Effector memory CD4-positive, alpha-beta T cell (primary cell): ENCODE results near the gene BMP15.

Experiments
- DNase-seq, 3 donors: peaks; one replicate each; pipeline ENCODE4 v3.0.0-alpha.2; 2020
- H3K27ac ChIP-seq: 2 replicates; pipeline ENCODE4 v1.7.0; 2013; ENCODE audit warnings: mild to moderate bottlenecking, low read length, moderate library complexity; ENCODE audit not compliant: insufficient read depth, poor library complexity, severe bottlenecking
- H3K27me3 ChIP-seq: replicated peaks from 2 replicates; pipeline ENCODE4 v1.7.0; 2013; ENCODE audit warnings: mild to moderate bottlenecking, low read length; ENCODE audit not compliant: insufficient read depth, control insufficient read depth, poor library complexity, severe bottlenecking
- H3K36me3 ChIP-seq: 2 replicates; pipeline ENCODE4 v1.7.0; 2013; ENCODE audit warnings: mild to moderate bottlenecking, low read length, moderate library complexity; ENCODE audit not compliant: control insufficient read depth, insufficient read depth
- H3K4me1 ChIP-seq: 2 replicates; pipeline ENCODE4 v1.7.0; 2013; ENCODE audit warnings: low read length, mild to moderate bottlenecking; ENCODE audit not compliant: control insufficient read depth, insufficient read depth, poor library complexity, severe bottlenecking
- H3K4me3 ChIP-seq: 2 replicates; pipeline ENCODE4 v1.7.0; 2013; ENCODE audit warnings: low read length, low read depth, mild to moderate bottlenecking; ENCODE audit not compliant: insufficient read depth, poor library complexity, severe bottlenecking
- H3K9me3 ChIP-seq: 2 replicates; pipeline ENCODE4 v1.7.0; 2013; ENCODE audit warnings: mild to moderate bottlenecking, low read length, moderate library complexity; ENCODE audit not compliant: control insufficient read depth
- total RNA-seq, 3 donors: gene quantifications; one replicate each; lab custom pipeline; 2026; lab: John Stamatoyannopoulos, UW

BMP15 gene
- 0 reads per million in 3 donors for total RNA-seq

- no peaks in the 10 kb centered on the region for H3K9me3 ChIP-seq
- no peak for DNase-seq
- H3K27ac ChIP-seq, result no peak within 1 kb of the TSS
Measured at GRCh38 chrX:50910685-50911176, at the start of gene BMP15. Gene BMP15, plus strand, starts transcription at chrX:50910735. Its CDS starts 49 bp downstream, at chrX:50910784.

GRCh38 chrX:50863471-50863870 is 47.1 kb upstream of the BMP15 start:
- Histone ChIP-seq H3K4me3 (no peak overlapping the region), H3K4me1 (no peaks in the 10 kb centered on the region), H3K27ac (no peak overlapping the region), H3K36me3 (no peaks in the 10 kb centered on the region), H3K27me3 (no peaks in the 10 kb centered on the region), H3K9me3 (no peaks in the 10 kb centered on the region)
- no peak for DNase-seq

More at GRCh38 chrX:50910685-50911176, at the start of gene BMP15:
- H3K27me3 ChIP-seq, result no peaks in the 10 kb centered on the region
- no peaks in the 10 kb centered on the region for H3K36me3 ChIP-seq
- no peaks in the 10 kb centered on the region for H3K4me1 ChIP-seq
- H3K4me3 ChIP-seq, result no peak within 1 kb of the TSS

DNA sequence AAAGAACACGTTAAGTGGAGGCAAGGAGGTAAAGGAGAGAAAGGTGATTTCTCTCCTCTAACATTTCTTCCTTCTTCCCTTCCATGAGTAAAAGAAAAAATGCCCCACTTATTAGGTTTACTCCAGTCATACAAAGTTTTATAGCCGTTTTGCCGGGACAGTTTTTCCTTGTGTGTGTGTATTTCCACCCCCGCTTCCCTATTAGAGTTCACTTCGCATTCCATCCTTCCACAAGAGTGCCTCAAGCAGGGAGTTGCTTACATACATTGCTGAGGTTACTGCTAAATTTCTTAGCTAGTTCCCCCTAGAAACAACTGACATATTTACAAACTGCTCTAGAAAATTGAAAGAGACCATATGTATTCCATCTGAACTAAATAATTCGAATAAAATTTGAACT is 45.2 kb upstream of the BMP15 start:
- no peak for DNase-seq
- Histone ChIP-seq H3K4me3 (no peak overlapping the region), H3K9me3 (no peaks in the 10 kb centered on the region), H3K27me3 (no peaks in the 10 kb centered on the region), H3K27ac (no peak overlapping the region), H3K36me3 (no peaks in the 10 kb centered on the region), H3K4me1 (no peaks in the 10 kb centered on the region)

- H3K4me1 ChIP-seq, result no peaks in the 10 kb centered on the region
- H3K36me3 ChIP-seq, result no peaks in the 10 kb centered on the region
- no peaks in the 10 kb centered on the region for H3K27me3 ChIP-seq
- DNase-seq, result no peak
- H3K4me3 ChIP-seq, result no peak overlapping the region
- no peak overlapping the region for H3K27ac ChIP-seq
- no peaks in the 10 kb centered on the region for H3K9me3 ChIP-seq
Measured at GRCh38 chrX:50871922-50872453, 38.5 kb upstream of the BMP15 start.

GRCh38 chrX:50874876-50875275 is 35.7 kb upstream of the BMP15 start:
- Histone ChIP-seq H3K27ac (no peak overlapping the region), H3K36me3 (no peaks in the 10 kb centered on the region), H3K27me3 (no peaks in the 10 kb centered on the region), H3K9me3 (no peaks in the 10 kb centered on the region), H3K4me3 (no peak overlapping the region), H3K4me1 (no peaks in the 10 kb centered on the region)
- no peak for DNase-seq

GRCh38 chrX:50876551-50876950 is 34.0 kb upstream of the BMP15 start:
- no peaks in the 10 kb centered on the region for H3K9me3 ChIP-seq
- H3K27ac ChIP-seq, result no peak overlapping the region
- H3K4me3 ChIP-seq, result no peak overlapping the region
- H3K27me3 ChIP-seq, result no peaks in the 10 kb centered on the region
- DNase-seq, result no peak
- H3K4me1 ChIP-seq, result no peaks in the 10 kb centered on the region
- H3K36me3 ChIP-seq, result no peaks in the 10 kb centered on the region

GRCh38 chrX:50877310-50877709 is 33.2 kb upstream of the BMP15 start:
- H3K4me3 ChIP-seq, result no peak overlapping the region
- H3K27ac ChIP-seq, result no peak overlapping the region
- H3K9me3 ChIP-seq, result no peaks in the 10 kb centered on the region
- no peaks in the 10 kb centered on the region for H3K27me3 ChIP-seq
- H3K4me1 ChIP-seq, result no peaks in the 10 kb centered on the region
- no peaks in the 10 kb centered on the region for H3K36me3 ChIP-seq
- DNase-seq, result no peak

DNA sequence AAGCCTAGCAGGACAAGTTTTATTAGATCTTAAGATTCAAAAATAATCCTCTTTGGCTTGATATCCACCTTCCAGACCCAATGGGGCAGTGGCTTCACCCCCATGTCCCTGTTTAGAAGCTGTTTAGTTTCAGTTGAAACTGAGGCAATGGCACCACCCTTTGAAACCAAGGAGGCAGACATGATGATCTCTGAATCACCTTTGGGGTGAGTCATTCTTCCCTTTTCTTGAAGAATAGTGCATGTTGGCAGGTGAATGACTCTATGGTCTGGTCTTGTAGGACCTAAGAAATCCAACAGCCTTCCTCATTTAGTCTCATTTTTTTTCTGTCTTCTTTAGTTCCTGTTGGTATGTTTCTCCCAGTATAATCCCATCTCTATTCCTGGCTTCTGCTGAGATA is 29.5 kb upstream of the BMP15 start:
- Histone ChIP-seq H3K27ac (no peak overlapping the region), H3K9me3 (no peaks in the 10 kb centered on the region), H3K36me3 (no peaks in the 10 kb centered on the region), H3K4me3 (no peak overlapping the region), H3K27me3 (no peaks in the 10 kb centered on the region), H3K4me1 (no peaks in the 10 kb centered on the region)
- no peak for DNase-seq

DNA sequence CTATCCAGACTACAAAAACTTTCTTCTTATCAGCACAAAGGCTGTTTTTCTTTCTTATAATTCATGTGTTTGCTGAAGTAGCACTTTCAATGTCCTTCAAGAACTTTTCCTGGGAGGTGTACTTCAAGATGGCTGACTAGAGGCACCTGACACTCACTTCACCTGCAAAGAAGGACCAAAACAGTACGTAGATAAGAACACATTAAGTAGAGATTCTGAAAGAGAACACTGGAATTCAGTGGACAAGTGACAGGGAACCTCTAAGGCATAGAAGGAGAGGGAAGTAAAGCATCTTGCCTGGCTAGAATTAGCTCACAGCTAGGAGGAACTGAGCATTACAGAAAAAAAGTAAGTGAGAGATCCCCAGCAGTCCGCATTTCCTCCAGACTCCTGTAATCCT is 21.7 kb upstream of the BMP15 start:
- no peak for DNase-seq
- Histone ChIP-seq H3K27ac (no peak overlapping the region), H3K27me3 (no peaks in the 10 kb centered on the region), H3K4me1 (no peaks in the 10 kb centered on the region), H3K36me3 (no peaks in the 10 kb centered on the region), H3K9me3 (no peaks in the 10 kb centered on the region), H3K4me3 (no peak overlapping the region)

DNA sequence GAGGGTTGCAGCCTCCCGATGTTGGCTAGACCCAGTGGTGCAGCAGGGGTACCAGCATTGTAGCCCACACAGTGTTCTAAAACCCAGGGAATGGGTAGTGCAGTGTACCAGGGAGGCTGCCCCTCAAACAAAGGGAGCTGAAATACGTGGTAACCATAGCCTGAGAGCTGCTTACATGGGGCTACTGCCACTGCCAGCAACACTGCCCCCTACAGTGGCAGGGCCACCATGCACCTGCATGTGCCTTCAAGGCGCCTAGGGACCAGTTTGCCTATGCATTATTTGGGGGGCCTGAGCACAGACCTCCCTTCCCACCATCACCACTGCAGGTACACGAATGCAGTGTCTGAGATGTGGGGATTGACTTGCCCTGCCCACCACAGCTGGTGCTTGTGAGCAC is 21.0 kb upstream of the BMP15 start:
- no peak for DNase-seq
- no peak overlapping the region for H3K4me3 ChIP-seq
- no peaks in the 10 kb centered on the region for H3K9me3 ChIP-seq
- no peaks in the 10 kb centered on the region for H3K4me1 ChIP-seq
- H3K27me3 ChIP-seq, result no peaks in the 10 kb centered on the region
- no peak overlapping the region for H3K27ac ChIP-seq
- H3K36me3 ChIP-seq, result no peaks in the 10 kb centered on the region
